Right lobe of liver (tissue), 6 donors: ENCODE data around the gene GRM8. TPM values are rescaled to one million over a fixed set of nuclear protein-coding genes. Genes with fewer than 3 reads are reported as not detected.

Source experiments
- ATAC-seq, 4 donors: fragments of 200-7000 bp; cut with Tn5 transposase; one replicate each; pipeline ENCODE4 v1.9.1; 2020; ENCODE audit warnings: mild to moderate bottlenecking in 4 of 4, moderate library complexity in 4 of 4
- DNase-seq, 3 donors: peaks; one replicate each; pipeline ENCODE4 v3.0.0-alpha.2; 2020
- H3K27ac ChIP-seq, 3 donors: fragments of 200-600 bp; one replicate each; pipeline ENCODE4 v1.8.0; 2022
- H3K27me3 ChIP-seq, 2 donors: fragments of 200-600 bp; one replicate each; pipeline ENCODE4 v1.8.0; 2022
- H3K36me3 ChIP-seq, 4 donors: fragments of 200-600 bp; sonication (generic) in 1 of 4; one replicate each; pipeline versions ENCODE4 v1.5.1 to v1.8.0; 2017 to 2022; ENCODE audit warnings: control low read depth in 1 of 4
- H3K4me1 ChIP-seq, 4 donors: fragments of 200-600 bp; sonication (generic) in 1 of 4; one replicate each; pipeline versions ENCODE4 v1.5.1 to v1.8.0; 2017 to 2022; ENCODE audit warnings: control low read depth in 1 of 4
- H3K4me3 ChIP-seq, 3 donors: fragments of 200-600 bp; one replicate each; pipeline ENCODE4 v1.8.0; 2022
- H3K9me3 ChIP-seq, 4 donors: fragments of 200-600 bp; sonication (generic) in 1 of 4; one replicate each; pipeline versions ENCODE4 v1.5.1 to v1.8.0; 2017 to 2022; ENCODE audit warnings: control low read depth in 1 of 4
- POLR2A ChIP-seq: fragments of 450-650 bp; IDR thresholded peaks from one replicate; pipeline ENCODE4 v1.6.1; 2017; ENCODE audit warnings: antibody characterized with exemption, mild to moderate bottlenecking
- WGBS: methylation state at CpG from one replicate; pipeline ENCODE4 v1.1.6; 2018; ENCODE audit warnings: low coverage, low lambda C conversion rate; ENCODE audit not compliant: insufficient coverage; ENCODE audit errors: missing lambda C conversion rate; 5-methylcytosine and 5-hydroxymethylcytosine counted together
- intact Hi-C, 2 donors: fragments of 100-400 bp; cut with DNase I; formaldehyde crosslinking; loops; one replicate each; pipeline versions ENCODE4 v1.11.2 to v1.14.1; 2022
- total RNA-seq, 6 experiments: library from RNA; depleted of rRNA in 2 of 6; stranded (reverse); fragments of >200 nt in 2 of 6; fragmentation: NEBNext Ultra II Directional in 3 of 6; extraction: Animal tissue kit (Norgen Biotek cat#: 25700) in 3 of 6; gene quantifications; one replicate each; pipeline versions ENCODE4 v1.1.0 to v1.2.4, GENCODE V29; 2016 to 2023
- TF ChIP-seq, protein P1 (sequence below), 4 donors: fragments of 200-600 bp in 3 of 4; fragments of 450-650 bp in 1 of 4; IDR thresholded peaks; one replicate each; pipeline versions ENCODE4 v1.5.1 to v1.8.0; 2016 to 2022; ENCODE audit warnings: antibody characterized with exemption in 4 of 4, mild to moderate bottlenecking in 2 of 4
- donor health status: DM: no; HTN: yes; CAD: no.
- donor health status: DM: no; HTN: no; CAD: no.
- donor health status: DM: no; HTN: no; CAD: no.
- donor health status: DM: no; HTN: yes; CAD: no.
- donor health status: DM: no; HTN: yes; CAD: no.

GRM8 gene
- total RNA-seq, 6 experiments from 2014 or later: 0.12 to 8.4 (median 2.7) TPM

- Histone ChIP-seq H3K36me3 (no peaks in the 10 kb centered on the region), H3K4me1 (no peaks in the 10 kb centered on the region), H3K9me3 (no peaks in the 10 kb centered on the region), H3K27ac (no peak overlapping the region), H3K27me3 (no peaks in the 10 kb centered on the region), H3K4me3 (no peak overlapping the region)
- TF ChIP-seq POLR2A: no peak
- TF ChIP-seq, protein P1, sequence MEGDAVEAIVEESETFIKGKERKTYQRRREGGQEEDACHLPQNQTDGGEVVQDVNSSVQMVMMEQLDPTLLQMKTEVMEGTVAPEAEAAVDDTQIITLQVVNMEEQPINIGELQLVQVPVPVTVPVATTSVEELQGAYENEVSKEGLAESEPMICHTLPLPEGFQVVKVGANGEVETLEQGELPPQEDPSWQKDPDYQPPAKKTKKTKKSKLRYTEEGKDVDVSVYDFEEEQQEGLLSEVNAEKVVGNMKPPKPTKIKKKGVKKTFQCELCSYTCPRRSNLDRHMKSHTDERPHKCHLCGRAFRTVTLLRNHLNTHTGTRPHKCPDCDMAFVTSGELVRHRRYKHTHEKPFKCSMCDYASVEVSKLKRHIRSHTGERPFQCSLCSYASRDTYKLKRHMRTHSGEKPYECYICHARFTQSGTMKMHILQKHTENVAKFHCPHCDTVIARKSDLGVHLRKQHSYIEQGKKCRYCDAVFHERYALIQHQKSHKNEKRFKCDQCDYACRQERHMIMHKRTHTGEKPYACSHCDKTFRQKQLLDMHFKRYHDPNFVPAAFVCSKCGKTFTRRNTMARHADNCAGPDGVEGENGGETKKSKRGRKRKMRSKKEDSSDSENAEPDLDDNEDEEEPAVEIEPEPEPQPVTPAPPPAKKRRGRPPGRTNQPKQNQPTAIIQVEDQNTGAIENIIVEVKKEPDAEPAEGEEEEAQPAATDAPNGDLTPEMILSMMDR (IDR thresholded peaks at IDR 0.05): no peak
- WGBS: 58% methylated on average over 4 of the region's 4 CpGs
- ATAC-seq: no peak
- DNase-seq: no peak
- intact Hi-C loops: no loop called here
Measured at GRCh38 chr7:127146746-127147536, 105.8 kb downstream of the GRM8 start.

- intact Hi-C loops: no loop called here
- no peak for ATAC-seq
- Histone ChIP-seq H3K9me3 (no peaks in the 10 kb centered on the region), H3K27ac (no peak overlapping the region), H3K36me3 (no peaks in the 10 kb centered on the region), H3K4me3 (no peak overlapping the region), H3K4me1 (no peaks in the 10 kb centered on the region), H3K27me3 (no peaks in the 10 kb centered on the region)
- no peak for DNase-seq
- TF ChIP-seq, protein P1 (IDR thresholded peaks at IDR 0.05): no peak
- TF ChIP-seq POLR2A: no peak
Measured at GRCh38 chr7:127137146-127137545, 115.6 kb downstream of the GRM8 start.

GRCh38 chr7:127135871-127136485 is 116.8 kb downstream of the GRM8 start:
- no peaks in the 10 kb centered on the region for H3K9me3 ChIP-seq
- TF ChIP-seq, protein P1 (IDR thresholded peaks at IDR 0.05): no peak
- TF ChIP-seq POLR2A: no peak
- 58% methylated on average over 2 of the region's 2 CpGs for WGBS
- ATAC-seq (no peak), DNase-seq (no peak)
- H3K4me1 ChIP-seq: no peaks in the 10 kb centered on the region
- no peak overlapping the region for H3K27ac ChIP-seq
- no peaks in the 10 kb centered on the region for H3K36me3 ChIP-seq
- intact Hi-C loops: no loop called here
- H3K4me3 ChIP-seq: no peak overlapping the region
- no peaks in the 10 kb centered on the region for H3K27me3 ChIP-seq

DNA sequence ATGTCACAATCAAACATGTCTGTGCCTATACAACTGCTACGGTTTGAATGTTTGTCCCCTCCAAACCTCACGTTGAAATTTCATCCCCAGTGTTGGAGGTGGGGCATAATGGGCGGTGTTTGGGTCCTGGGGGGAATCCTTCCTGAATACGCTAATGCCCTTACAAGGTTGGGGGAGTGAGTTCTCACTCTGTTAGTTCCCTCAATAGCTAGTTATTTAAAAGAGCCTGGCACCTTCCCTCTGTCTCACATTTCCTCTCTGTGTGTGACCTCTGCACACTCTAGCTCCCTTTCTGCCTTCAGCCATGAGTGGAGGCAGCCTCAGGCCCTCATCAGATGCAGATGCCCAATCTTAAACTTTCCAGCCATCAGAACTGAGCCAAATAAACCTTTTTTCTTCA is 129.5 kb downstream of the GRM8 start:
- intact Hi-C loops: no loop called here
- Histone ChIP-seq H3K36me3 (no peaks in the 10 kb centered on the region), H3K9me3 (no peaks in the 10 kb centered on the region), H3K27ac (no peak overlapping the region), H3K4me3 (no peak overlapping the region), H3K27me3 (no peaks in the 10 kb centered on the region), H3K4me1 (no peaks in the 10 kb centered on the region)
- DNase-seq (no peak), ATAC-seq (no peak)
- 41% methylated on average over 4 of the region's 4 CpGs for WGBS
- TF ChIP-seq, protein P1 (IDR thresholded peaks at IDR 0.05): no peak
- TF ChIP-seq POLR2A: no peak
